ENCODE measurements around the gene CHRM3.

CHRM3 gene

DNA sequence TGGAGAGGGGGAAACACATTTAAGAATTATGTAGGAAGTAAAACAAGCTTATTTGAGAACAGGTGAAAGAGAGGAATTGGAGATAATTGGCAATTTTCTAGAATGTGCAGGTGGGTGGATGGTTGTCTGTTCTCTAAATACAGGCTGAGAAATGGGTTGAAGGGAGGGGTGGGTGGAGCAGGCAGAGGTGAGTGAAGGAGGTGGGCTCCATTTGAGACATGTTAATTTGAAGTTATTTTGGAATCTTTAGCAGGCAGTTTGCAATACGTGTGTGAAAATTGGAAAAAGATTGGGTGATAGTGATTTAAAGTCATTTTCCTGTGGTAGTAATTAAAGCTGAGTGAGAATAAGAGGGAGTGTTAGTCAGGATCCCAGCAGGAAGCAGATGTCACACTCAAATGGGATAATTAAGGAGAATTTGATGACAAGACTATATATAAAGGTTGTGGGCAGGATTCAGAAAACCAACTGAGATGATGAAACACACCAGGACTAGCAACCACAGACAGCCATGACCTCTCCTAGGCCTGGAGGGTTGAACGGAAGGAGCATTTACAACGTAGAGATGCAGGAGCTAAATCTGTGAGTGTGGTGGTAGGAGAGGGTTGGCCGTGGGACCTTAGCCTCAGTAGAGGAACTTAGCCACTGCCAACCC, 40.6 kb downstream of the CHRM3 start:
- TF ChIP-seq, protein P1, sequence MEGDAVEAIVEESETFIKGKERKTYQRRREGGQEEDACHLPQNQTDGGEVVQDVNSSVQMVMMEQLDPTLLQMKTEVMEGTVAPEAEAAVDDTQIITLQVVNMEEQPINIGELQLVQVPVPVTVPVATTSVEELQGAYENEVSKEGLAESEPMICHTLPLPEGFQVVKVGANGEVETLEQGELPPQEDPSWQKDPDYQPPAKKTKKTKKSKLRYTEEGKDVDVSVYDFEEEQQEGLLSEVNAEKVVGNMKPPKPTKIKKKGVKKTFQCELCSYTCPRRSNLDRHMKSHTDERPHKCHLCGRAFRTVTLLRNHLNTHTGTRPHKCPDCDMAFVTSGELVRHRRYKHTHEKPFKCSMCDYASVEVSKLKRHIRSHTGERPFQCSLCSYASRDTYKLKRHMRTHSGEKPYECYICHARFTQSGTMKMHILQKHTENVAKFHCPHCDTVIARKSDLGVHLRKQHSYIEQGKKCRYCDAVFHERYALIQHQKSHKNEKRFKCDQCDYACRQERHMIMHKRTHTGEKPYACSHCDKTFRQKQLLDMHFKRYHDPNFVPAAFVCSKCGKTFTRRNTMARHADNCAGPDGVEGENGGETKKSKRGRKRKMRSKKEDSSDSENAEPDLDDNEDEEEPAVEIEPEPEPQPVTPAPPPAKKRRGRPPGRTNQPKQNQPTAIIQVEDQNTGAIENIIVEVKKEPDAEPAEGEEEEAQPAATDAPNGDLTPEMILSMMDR (conservative IDR thresholded peaks at IDR 0.05; ENCODE audit: low read depth, low read length) = no peak
- DNase-seq (ENCODE audit: low read depth) = no peak
- H3K4me3 ChIP-seq (ENCODE audit: low read depth, low read length) = no peak overlapping the region

DNA sequence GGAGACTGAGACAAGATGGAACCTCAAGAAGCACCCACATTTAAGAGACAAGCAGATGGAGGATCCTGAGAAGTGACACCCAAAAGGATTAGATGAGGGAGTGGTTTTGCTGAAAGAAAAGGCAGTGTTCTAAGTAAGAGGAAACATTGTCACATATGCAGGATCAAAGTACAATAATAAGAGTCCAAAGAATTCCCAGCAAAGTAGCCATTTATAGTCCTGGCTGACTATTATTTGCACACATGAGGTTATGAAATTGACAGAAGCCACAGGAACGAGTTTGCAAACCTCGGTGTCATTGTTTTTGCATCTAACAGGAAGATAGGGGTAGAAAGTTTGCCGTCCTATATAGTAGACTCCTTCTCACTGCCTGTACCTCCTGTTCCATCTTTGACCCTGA, 41.3 kb downstream of the CHRM3 start:
- DNase-seq (ENCODE audit: low read depth) = no peak
- TF ChIP-seq, protein P1 (conservative IDR thresholded peaks at IDR 0.05; ENCODE audit: low read depth, low read length) = no peak
- no peak overlapping the region for H3K4me3 ChIP-seq (ENCODE audit: low read depth, low read length)

DNA sequence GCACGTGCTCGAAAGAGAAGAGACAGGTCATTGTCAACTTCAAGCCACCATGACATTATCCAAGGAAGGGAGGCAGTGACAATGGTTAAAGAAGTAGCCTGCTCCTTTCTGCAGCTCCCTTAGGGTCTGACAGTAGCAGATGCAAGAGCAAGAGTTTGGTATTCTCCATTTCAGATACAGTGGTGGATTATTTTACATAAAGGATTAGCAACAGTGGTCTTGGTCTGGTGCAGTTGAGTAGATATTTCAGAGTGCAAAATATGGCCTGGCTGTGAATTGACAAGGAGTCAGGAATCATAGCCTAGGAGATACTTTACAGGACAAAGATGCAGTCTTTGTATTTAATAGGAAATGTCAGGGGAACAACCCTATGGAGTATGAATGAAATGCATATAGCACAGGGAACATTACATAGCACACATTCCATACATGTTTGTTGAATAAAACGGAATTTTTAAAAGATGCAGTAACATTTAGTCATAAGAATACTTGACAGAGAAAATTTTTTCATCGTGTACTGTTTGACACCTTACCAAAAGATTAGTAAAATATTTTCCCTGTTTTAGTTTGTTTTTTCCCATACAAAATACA, 41.8 kb downstream of the CHRM3 start:
- TF ChIP-seq, protein P1 (conservative IDR thresholded peaks at IDR 0.05; ENCODE audit: low read depth, low read length) = no peak
- no peak overlapping the region for H3K4me3 ChIP-seq (ENCODE audit: low read depth, low read length)
- no peak for DNase-seq (ENCODE audit: low read depth)

DNA sequence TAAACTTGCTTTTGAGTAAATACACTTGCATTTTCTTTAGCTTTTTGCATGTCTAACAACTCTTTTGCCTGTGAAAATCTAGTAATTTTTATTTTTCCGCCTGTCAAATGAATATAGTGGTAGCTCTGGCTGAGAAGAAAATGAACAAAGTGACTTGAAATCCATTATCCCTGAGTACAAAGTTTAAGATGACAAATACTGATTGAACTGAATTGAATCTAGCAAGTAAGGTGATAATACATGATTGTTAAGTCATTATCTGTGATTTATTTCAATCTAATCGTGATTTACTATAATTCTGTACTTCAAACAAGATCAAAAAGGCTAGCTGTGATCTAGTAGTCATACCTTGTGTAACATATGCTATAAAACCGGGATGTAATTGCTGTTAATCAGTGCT, 42.8 kb downstream of the CHRM3 start:
- TF ChIP-seq, protein P1 (conservative IDR thresholded peaks at IDR 0.05; ENCODE audit: low read depth, low read length) = no peak
- DNase-seq (ENCODE audit: low read depth) = no peak

DNA sequence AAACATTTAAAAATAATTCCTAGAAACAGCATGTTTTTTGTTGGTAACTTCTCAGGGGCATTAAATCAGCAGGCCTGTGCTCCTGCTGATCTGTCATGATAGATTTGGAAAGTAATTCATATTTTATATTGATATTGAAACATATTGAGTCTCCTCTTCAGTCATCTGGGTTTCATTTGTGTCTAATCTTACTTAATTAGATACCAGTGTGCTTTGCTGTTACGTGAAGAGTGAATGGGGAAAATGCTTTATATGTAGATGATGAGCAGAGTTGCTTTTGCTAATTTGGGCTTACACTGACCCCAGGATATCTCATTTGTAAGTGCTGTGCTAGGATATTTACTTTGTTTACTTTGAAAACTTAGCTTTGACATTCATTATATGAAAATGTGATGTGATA, 45.9 kb downstream of the CHRM3 start:
- no peak overlapping the region for H3K4me3 ChIP-seq (ENCODE audit: low read depth, low read length)
- TF ChIP-seq, protein P1 (conservative IDR thresholded peaks at IDR 0.05; ENCODE audit: low read depth, low read length) = no peak
- no peak for DNase-seq (ENCODE audit: low read depth)

More for the DNA sequence above, 42.8 kb downstream of the CHRM3 start:
- no peak overlapping the region for H3K4me3 ChIP-seq (ENCODE audit: low read depth, low read length)

DNA sequence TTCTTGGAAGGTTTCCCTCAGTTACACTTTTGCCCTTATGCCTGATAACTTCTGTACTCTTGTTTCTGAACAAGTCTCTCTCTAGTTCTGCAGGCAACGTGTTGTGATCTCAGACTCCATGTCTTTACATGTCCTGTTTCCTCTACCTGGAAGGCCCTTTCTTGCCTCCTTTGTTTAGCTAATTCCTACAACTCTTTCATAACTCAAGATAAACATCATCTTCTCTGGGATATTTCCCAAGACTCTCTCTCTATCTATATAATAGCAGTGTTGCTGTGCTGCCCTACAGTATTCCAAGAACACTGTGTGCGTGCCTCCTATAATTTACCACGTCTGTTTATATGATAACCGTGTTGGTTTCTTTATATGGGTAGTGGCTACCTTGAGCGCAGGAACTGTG, 47.8 kb downstream of the CHRM3 start:
- DNase-seq (ENCODE audit: low read depth) = no peak
- no peak overlapping the region for H3K4me3 ChIP-seq (ENCODE audit: low read depth, low read length)
- TF ChIP-seq, protein P1 (conservative IDR thresholded peaks at IDR 0.05; ENCODE audit: low read depth, low read length) = no peak
